Activated CD8-positive, alpha-beta T cell treated with anti-CD3 and anti-CD28 coated beads, Interleukin-2, amount 10 ng/mL, durations not matched to agents 7 days and 5 days (primary cell): Measurements from ENCODE around the gene ITFG2. TPM values are rescaled to one million over a fixed set of nuclear protein-coding genes. Genes with fewer than 3 reads are reported as not detected.
"Not testable (repeated sequence)": the region's sequence is repeated elsewhere in the genome, so short reads cannot be mapped to it uniquely, and the experiment has no call there.

Experiments used
- ATAC-seq: fragments of 150-1000 bp; cut with Tn5 transposase; one replicate; pipeline ENCODE4 v1.10.0; 2021; ENCODE audit warnings: moderate library complexity
- CTCF ChIA-PET: fragments of 350-600 bp; sonication (Branson Sonifier 250); formaldehyde crosslinking; loops from one replicate; lab custom pipeline; 2021; ENCODE audit warnings: antibody characterized with exemption; lab: Charles Lee
- POLR2A ChIA-PET: fragments of 350-600 bp; sonication (Branson Sonifier 250); formaldehyde crosslinking; loops from one replicate; lab custom pipeline; 2021; ENCODE audit warnings: antibody characterized with exemption; lab: Charles Lee
- DNase-seq: peaks from one replicate; pipeline ENCODE4 v3.0.0-alpha.2; 2020
- H3K27ac Mint-ChIP-seq: one replicate; pipeline ENCODE4 v1.8.0; 2021; ENCODE audit warnings: mild to moderate bottlenecking, mixed read lengths
- H3K27me3 Mint-ChIP-seq: one replicate; pipeline ENCODE4 v1.8.0; 2021; ENCODE audit warnings: low read depth, mixed read lengths
- H3K36me3 Mint-ChIP-seq: one replicate; pipeline ENCODE4 v1.8.0; 2021; ENCODE audit warnings: low read depth, mixed read lengths
- H3K4me1 Mint-ChIP-seq: one replicate; pipeline ENCODE4 v1.8.0; 2021; ENCODE audit warnings: low read depth, mixed read lengths
- H3K4me3 Mint-ChIP-seq: one replicate; pipeline ENCODE4 v1.8.0; 2021; ENCODE audit warnings: mild to moderate bottlenecking, mixed read lengths
- H3K9me3 Mint-ChIP-seq: one replicate; pipeline ENCODE4 v1.8.0; 2022; ENCODE audit warnings: mixed read lengths; ENCODE audit not compliant: insufficient read depth
- total RNA-seq, 2 experiments: library from RNA; stranded (reverse); gene quantifications; one replicate each; pipeline ENCODE4 v1.2.3, GENCODE V29; 2021

The ITFG2 gene
- total RNA-seq, 2 experiments from 2014 or later = 42.3 to 44.5 TPM

- no peaks in the 10 kb centered on the region for H3K9me3 Mint-ChIP-seq
- H3K4me3 Mint-ChIP-seq = no peak within 1 kb of the TSS
- ATAC-seq = peak; percentile 20
- no peaks in the 10 kb centered on the region for H3K27me3 Mint-ChIP-seq
- no peaks in the 10 kb centered on the region for H3K4me1 Mint-ChIP-seq
- POLR2A ChIA-PET = interaction anchor here (1.4 to 1.6 kb wide), 3 partner anchors 12 to 20 kb away, joined by 3 to 6 read pairs (median 5); partner anchors contain the start of genes FOXM1 and RHNO1
- H3K36me3 Mint-ChIP-seq = peaks cover 34% of the 10 kb centered on the region
- DNase-seq = no peak
- no peak within 1 kb of the TSS for H3K27ac Mint-ChIP-seq
- CTCF ChIA-PET = interaction anchor here (0.6 kb wide), 1 partner anchor 10 kb away, joined by 3 read pairs; no protein-coding TSS in a partner anchor
Observed at GRCh38 chr12:2857021-2857431, 44.6 kb downstream of the ITFG2 start, which contains the start of gene TEX52. Gene TEX52, minus strand, starts transcription at chr12:2857039. Its CDS starts 13 bp downstream, at chr12:2857026.

GRCh38 chr12:2857576-2857975 lies 45.1 kb downstream of the ITFG2 start:
- Mint-ChIP-seq H3K9me3 (no peaks in the 10 kb centered on the region), H3K27me3 (no peaks in the 10 kb centered on the region), H3K36me3 (peaks cover 36% of the 10 kb centered on the region), H3K4me3 (no peak overlapping the region), H3K27ac (no peak overlapping the region), H3K4me1 (no peaks in the 10 kb centered on the region)
- no peak for ATAC-seq
- ChIA-PET CTCF (no interaction called here), POLR2A (interaction anchor here (1.4 to 1.6 kb wide), 2 partner anchors 12 to 18 kb away, joined by 3 to 5 read pairs; no protein-coding TSS in a partner anchor)
- no peak for DNase-seq

- DNase-seq = no peak
- Mint-ChIP-seq H3K27ac (no peak overlapping the region), H3K9me3 (no peaks in the 10 kb centered on the region), H3K4me3 (no peak overlapping the region), H3K27me3 (no peaks in the 10 kb centered on the region), H3K36me3 (peaks cover 42% of the 10 kb centered on the region), H3K4me1 (no peaks in the 10 kb centered on the region)
- ATAC-seq = no peak
- POLR2A ChIA-PET = interaction anchor here (0.9 to 1.4 kb wide), 3 partner anchors 17 to 167 kb away, joined by 3 to 5 read pairs (median 4); partner anchors contain the start of genes FOXM1 and RHNO1
- CTCF ChIA-PET = no interaction called here
Observed at GRCh38 chr12:2858334-2858733, 45.9 kb downstream of the ITFG2 start.

GRCh38 chr12:2858944-2859421 lies 46.5 kb downstream of the ITFG2 start:
- Mint-ChIP-seq H3K36me3 (peaks cover 47% of the 10 kb centered on the region), H3K4me1 (no peaks in the 10 kb centered on the region), H3K27me3 (no peaks in the 10 kb centered on the region), H3K9me3 (no peaks in the 10 kb centered on the region), H3K27ac (no peak overlapping the region), H3K4me3 (no peak overlapping the region)
- DNase-seq (no peak), ATAC-seq (no peak)
- POLR2A ChIA-PET = interaction anchor here (0.8 to 1.1 kb wide), 2 partner anchors 18 to 167 kb away, joined by 3 to 4 read pairs; partner anchors contain the start of genes FOXM1 and RHNO1
- CTCF ChIA-PET = no interaction called here

- ATAC-seq (no peak), DNase-seq (no peak)
- Mint-ChIP-seq H3K4me1 (no peaks in the 10 kb centered on the region), H3K27ac (no peak overlapping the region), H3K27me3 (no peaks in the 10 kb centered on the region), H3K4me3 (no peak overlapping the region), H3K36me3 (peaks cover 58% of the 10 kb centered on the region), H3K9me3 (no peaks in the 10 kb centered on the region)
- POLR2A ChIA-PET = no interaction called here
- CTCF ChIA-PET = interaction anchor here (1.2 kb wide), 1 partner anchor 18 kb away, joined by 5 read pairs; no protein-coding TSS in a partner anchor
Observed at GRCh38 chr12:2860170-2860569, 47.7 kb downstream of the ITFG2 start.

GRCh38 chr12:2862876-2863275 lies 50.4 kb downstream of the ITFG2 start:
- CTCF ChIA-PET = no interaction called here
- POLR2A ChIA-PET = interaction anchor here (0.7 kb wide), 1 partner anchor 14 kb away, joined by 5 read pairs; the partner anchor contains the start of genes FOXM1 and RHNO1
- ATAC-seq (no peak), DNase-seq (no peak)
- Mint-ChIP-seq H3K36me3 (peaks cover 74% of the 10 kb centered on the region), H3K9me3 (no peaks in the 10 kb centered on the region), H3K4me1 (peaks cover 2% of the 10 kb centered on the region), H3K4me3 (no peak overlapping the region), H3K27ac (no peak overlapping the region), H3K27me3 (no peaks in the 10 kb centered on the region)

- ATAC-seq, H3K27ac Mint-ChIP-seq, H3K27me3 Mint-ChIP-seq, H3K4me3 Mint-ChIP-seq, H3K9me3 Mint-ChIP-seq, POLR2A ChIA-PET, H3K4me1 Mint-ChIP-seq, DNase-seq, CTCF ChIA-PET: not testable (repeated sequence)
- peaks cover 75% of the 10 kb centered on the region for H3K36me3 Mint-ChIP-seq
Observed at GRCh38 chr12:2863402-2863801, 50.9 kb downstream of the ITFG2 start.

- no peak for ATAC-seq
- no peak overlapping the region for H3K4me3 Mint-ChIP-seq
- no peaks in the 10 kb centered on the region for H3K27me3 Mint-ChIP-seq
- H3K9me3 Mint-ChIP-seq = no peaks in the 10 kb centered on the region
- ChIA-PET POLR2A (no interaction called here), CTCF (interaction anchor here (0.9 kb wide), 1 partner anchor 11 kb away, joined by 3 read pairs; no protein-coding TSS in a partner anchor)
- H3K27ac Mint-ChIP-seq = no peak overlapping the region
- DNase-seq = no peak
- peaks cover 7% of the 10 kb centered on the region for H3K4me1 Mint-ChIP-seq
- H3K36me3 Mint-ChIP-seq = peaks cover 77% of the 10 kb centered on the region
Observed at GRCh38 chr12:2864198-2864597, 51.7 kb downstream of the ITFG2 start.

- ATAC-seq, H3K4me1 Mint-ChIP-seq, POLR2A ChIA-PET, H3K9me3 Mint-ChIP-seq, H3K27ac Mint-ChIP-seq, H3K27me3 Mint-ChIP-seq, H3K4me3 Mint-ChIP-seq, DNase-seq: not testable (repeated sequence)
- CTCF ChIA-PET = interaction anchor here (1.1 kb wide), 2 partner anchors 15 to 16 kb away, joined by 4 read pairs; no protein-coding TSS in a partner anchor
- H3K36me3 Mint-ChIP-seq = peaks cover 65% of the 10 kb centered on the region
Observed at GRCh38 chr12:2868986-2869632, 56.6 kb downstream of the ITFG2 start.

Other genes with a start within 250 kb of the ITFG2 start
- 100 to 1,000 TPM in 1 of 2 experiments, 10 to 100 TPM in 1; 91.5 to 102 TPM for gene FKBP4, start 17.7 kb upstream of the ITFG2 start, total RNA-seq
- not detected for gene NRIP2, start 22.4 kb downstream of the ITFG2 start, total RNA-seq
- under 1 TPM; 0.29 to 0.40 TPM for gene TEX52, start 44.4 kb downstream of the ITFG2 start, total RNA-seq
- gene FOXM1, start 64.5 kb downstream of the ITFG2 start, total RNA-seq = 100 to 1,000 TPM; 138 to 142 TPM
- 10 to 100 TPM; 56.9 to 65.9 TPM for gene RHNO1, start 64.6 kb downstream of the ITFG2 start, total RNA-seq
- gene TULP3, start 78.2 kb downstream of the ITFG2 start, total RNA-seq = 10 to 100 TPM in 1 of 2 experiments, 1 to 10 TPM in 1; 9.2 to 10.5 TPM
- gene TEAD4, start 146.7 kb downstream of the ITFG2 start, total RNA-seq = under 1 TPM; 0.34 to 0.44 TPM